H1 (cell line): ENCODE data around the gene THRB.

Experiments
- CBX8 ChIP-seq: fragments of 300-800, 300-1000 bp; sonication (generic); IDR thresholded peaks from 2 replicates; pipeline ENCODE4 v1.7.1; 2016; ENCODE audit warnings: low read depth, low read length, borderline replicate concordance
- KDM5A ChIP-seq: fragments of 200-600 bp; IDR thresholded peaks from 2 replicates; pipeline ENCODE4 v1.7.1; 2012; ENCODE audit warnings: mild to moderate bottlenecking, low read length, inconsistent platforms, mixed read lengths
- SAP30 ChIP-seq: fragments of 300-600 bp; sonication (generic); IDR thresholded peaks from 2 replicates; pipeline ENCODE4 v1.7.1; 2012; ENCODE audit warnings: low read length, moderate library complexity, mild to moderate bottlenecking, inconsistent platforms; ENCODE audit not compliant: insufficient read depth, insufficient replicate concordance
- TBP ChIP-seq: IDR thresholded peaks from 2 replicates; pipeline ENCODE4 v1.6.1; 2011; ENCODE audit warnings: low read depth, low read length, improper control_type of control experiment
- TF ChIP-seq, protein P1 (sequence below), 3 experiments: IDR thresholded peaks; 1 replicate in 2 of 3; 2 replicates in 1 of 3; pipeline versions ENCODE4 v1.5.1 to v1.6.1; 2011; ENCODE audit warnings: low read length in 3 of 3, mild to moderate bottlenecking in 3 of 3, inconsistent platforms in 2 of 3, low read depth in 1 of 3, moderate library complexity in 1 of 3; ENCODE audit not compliant: insufficient read depth in 1 of 3; ENCODE audit errors: control extremely low read depth in 1 of 3

DNA sequence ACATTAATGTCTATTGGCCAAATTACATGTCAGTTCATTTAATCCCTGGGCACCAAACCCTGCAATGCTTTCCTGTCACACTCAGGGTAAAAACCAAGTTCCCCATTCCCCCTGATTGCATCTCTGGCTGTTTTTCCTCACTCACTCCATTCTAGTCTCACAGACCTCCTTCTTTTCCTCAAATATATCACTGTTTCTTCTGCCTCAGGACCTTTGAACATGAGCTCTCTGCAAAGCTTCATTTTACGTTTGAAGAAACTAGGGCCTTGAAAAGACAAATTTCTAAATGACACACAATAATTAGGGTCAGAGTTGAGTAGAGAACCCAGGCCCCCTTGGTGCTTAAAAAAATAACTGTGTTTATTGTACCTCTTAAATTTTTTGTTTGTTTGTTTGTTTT is 230.6 kb downstream of the THRB start:
- no peak for TF ChIP-seq TBP
- TF ChIP-seq, protein P1, sequence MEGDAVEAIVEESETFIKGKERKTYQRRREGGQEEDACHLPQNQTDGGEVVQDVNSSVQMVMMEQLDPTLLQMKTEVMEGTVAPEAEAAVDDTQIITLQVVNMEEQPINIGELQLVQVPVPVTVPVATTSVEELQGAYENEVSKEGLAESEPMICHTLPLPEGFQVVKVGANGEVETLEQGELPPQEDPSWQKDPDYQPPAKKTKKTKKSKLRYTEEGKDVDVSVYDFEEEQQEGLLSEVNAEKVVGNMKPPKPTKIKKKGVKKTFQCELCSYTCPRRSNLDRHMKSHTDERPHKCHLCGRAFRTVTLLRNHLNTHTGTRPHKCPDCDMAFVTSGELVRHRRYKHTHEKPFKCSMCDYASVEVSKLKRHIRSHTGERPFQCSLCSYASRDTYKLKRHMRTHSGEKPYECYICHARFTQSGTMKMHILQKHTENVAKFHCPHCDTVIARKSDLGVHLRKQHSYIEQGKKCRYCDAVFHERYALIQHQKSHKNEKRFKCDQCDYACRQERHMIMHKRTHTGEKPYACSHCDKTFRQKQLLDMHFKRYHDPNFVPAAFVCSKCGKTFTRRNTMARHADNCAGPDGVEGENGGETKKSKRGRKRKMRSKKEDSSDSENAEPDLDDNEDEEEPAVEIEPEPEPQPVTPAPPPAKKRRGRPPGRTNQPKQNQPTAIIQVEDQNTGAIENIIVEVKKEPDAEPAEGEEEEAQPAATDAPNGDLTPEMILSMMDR (IDR thresholded peaks at IDR 0.05; ENCODE audit: control extremely low read depth in 1 of 3, insufficient read depth in 1 of 3, low read depth in 1 of 3, low read length in 3 of 3), result no peak
- no peak for TF ChIP-seq SAP30
- TF ChIP-seq CBX8, result no peak
- TF ChIP-seq KDM5A, result no peak
